Peyer's patch (tissue), 4 donors: ENCODE data around the gene FKRP. TPM values are rescaled to one million over a fixed set of nuclear protein-coding genes. Genes with fewer than 3 reads are reported as not detected.
"Not testable (repeated sequence)": the region's sequence is repeated elsewhere in the genome, so short reads cannot be mapped to it uniquely, and the experiment has no call there.

Experiments
- DNase-seq, 3 donors: peaks; one replicate each; pipeline ENCODE4 v3.0.0-alpha.2; 2017 to 2019
- H3K27ac ChIP-seq, 4 donors: fragments of 200-600 bp; sonication (generic); one replicate each; pipeline ENCODE4 v1.5.1; 2016 to 2019
- H3K27me3 ChIP-seq, 2 donors: fragments of 200-600 bp; sonication (generic); one replicate each; pipeline ENCODE4 v1.5.1; 2019
- H3K36me3 ChIP-seq, 3 donors: fragments of 200-600 bp; sonication (generic); one replicate each; pipeline ENCODE4 v1.5.1; 2016 to 2019
- H3K4me1 ChIP-seq, 4 donors: fragments of 200-600 bp; sonication (generic); one replicate each; pipeline ENCODE4 v1.5.1; 2016 to 2019
- H3K4me3 ChIP-seq, 4 donors: fragments of 200-600 bp; sonication (generic); 1 replicate in 3 of 4; 2 replicates in 1 of 4; pipeline ENCODE4 v1.5.1; 2016 to 2019; ENCODE audit warnings: mild to moderate bottlenecking in 1 of 4
- H3K9me3 ChIP-seq, 4 donors: fragments of 200-600 bp; sonication (generic); one replicate each; pipeline ENCODE4 v1.5.1; 2016 to 2019; ENCODE audit warnings: mild to moderate bottlenecking in 1 of 4
- POLR2A ChIP-seq, 2 donors: fragments of 450-650 bp; IDR thresholded peaks; one replicate each; pipeline ENCODE4 v1.5.1; 2017; ENCODE audit warnings: antibody characterized with exemption in 2 of 2, mild to moderate bottlenecking in 2 of 2, moderate library complexity in 2 of 2
- total RNA-seq, 4 donors: library from RNA; depleted of rRNA; stranded (reverse); fragments of >200 nt; gene quantifications; one replicate each; pipeline ENCODE4 v1.1.0, GENCODE V29; 2016
- TF ChIP-seq, protein P1 (sequence below), 6 experiments: fragments of 450-650 bp in 4 of 6; fragments of 200-600 bp in 2 of 6; sonication (generic) in 1 of 6; IDR thresholded peaks; one replicate each; pipeline ENCODE4 v1.5.1; 2017 to 2019; ENCODE audit warnings: antibody characterized with exemption in 6 of 6, mild to moderate bottlenecking in 3 of 6, moderate library complexity in 1 of 6

Gene FKRP
- total RNA-seq, 4 donors from 2014 or later = 9.1 to 18.6 (median 15.3) TPM

DNA sequence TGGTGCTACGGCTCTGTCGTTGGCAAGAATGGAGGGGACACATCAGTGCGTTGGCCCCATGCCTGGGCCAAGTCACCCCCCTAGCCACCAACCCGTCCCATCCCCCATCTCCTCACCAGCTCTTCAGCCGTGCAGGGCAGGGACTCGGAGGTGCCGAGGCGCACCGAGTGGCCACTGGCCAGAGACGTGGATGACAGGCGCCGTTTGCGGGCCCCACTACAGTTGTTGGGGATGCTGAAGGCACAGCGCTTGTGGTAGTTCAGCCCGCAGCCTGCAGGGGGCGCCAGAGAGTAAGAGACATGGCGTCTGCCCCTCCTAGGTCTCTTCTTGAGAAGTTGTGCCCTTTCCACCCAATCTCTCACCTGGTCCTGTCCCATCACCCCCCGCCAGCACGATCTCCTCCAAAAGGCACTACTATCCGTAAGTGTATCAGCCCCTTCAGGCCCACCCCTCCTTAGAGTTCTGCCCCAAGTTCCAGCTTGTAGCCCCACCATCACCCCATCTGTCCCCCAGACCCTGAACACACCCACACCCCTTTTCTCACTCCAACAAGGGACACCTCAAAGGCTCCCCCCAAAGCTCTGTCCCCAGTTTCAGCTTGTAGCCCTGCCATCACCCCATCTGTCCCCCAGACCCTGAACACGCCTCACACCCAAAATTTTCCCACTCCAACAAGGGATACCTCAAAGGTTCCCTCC is 41.3 kb upstream of the FKRP start:
- H3K27ac ChIP-seq = no peak overlapping the region
- H3K4me1 ChIP-seq = no peaks in the 10 kb centered on the region
- H3K4me3 ChIP-seq = no peak overlapping the region
- no peaks in the 10 kb centered on the region for H3K27me3 ChIP-seq
- H3K9me3 ChIP-seq = no peaks in the 10 kb centered on the region
- H3K36me3 ChIP-seq = peaks cover 0 to 78% (median 9%) of the 10 kb centered on the region in 3 donors
- TF ChIP-seq, protein P1, sequence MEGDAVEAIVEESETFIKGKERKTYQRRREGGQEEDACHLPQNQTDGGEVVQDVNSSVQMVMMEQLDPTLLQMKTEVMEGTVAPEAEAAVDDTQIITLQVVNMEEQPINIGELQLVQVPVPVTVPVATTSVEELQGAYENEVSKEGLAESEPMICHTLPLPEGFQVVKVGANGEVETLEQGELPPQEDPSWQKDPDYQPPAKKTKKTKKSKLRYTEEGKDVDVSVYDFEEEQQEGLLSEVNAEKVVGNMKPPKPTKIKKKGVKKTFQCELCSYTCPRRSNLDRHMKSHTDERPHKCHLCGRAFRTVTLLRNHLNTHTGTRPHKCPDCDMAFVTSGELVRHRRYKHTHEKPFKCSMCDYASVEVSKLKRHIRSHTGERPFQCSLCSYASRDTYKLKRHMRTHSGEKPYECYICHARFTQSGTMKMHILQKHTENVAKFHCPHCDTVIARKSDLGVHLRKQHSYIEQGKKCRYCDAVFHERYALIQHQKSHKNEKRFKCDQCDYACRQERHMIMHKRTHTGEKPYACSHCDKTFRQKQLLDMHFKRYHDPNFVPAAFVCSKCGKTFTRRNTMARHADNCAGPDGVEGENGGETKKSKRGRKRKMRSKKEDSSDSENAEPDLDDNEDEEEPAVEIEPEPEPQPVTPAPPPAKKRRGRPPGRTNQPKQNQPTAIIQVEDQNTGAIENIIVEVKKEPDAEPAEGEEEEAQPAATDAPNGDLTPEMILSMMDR (IDR thresholded peaks at IDR 0.05) = peak; percentile 83 to 97 (median 89)
- TF ChIP-seq POLR2A (IDR thresholded peaks at IDR 0.05) = no peak
- peak; percentile 82 to 92 (median 85) for DNase-seq

DNA sequence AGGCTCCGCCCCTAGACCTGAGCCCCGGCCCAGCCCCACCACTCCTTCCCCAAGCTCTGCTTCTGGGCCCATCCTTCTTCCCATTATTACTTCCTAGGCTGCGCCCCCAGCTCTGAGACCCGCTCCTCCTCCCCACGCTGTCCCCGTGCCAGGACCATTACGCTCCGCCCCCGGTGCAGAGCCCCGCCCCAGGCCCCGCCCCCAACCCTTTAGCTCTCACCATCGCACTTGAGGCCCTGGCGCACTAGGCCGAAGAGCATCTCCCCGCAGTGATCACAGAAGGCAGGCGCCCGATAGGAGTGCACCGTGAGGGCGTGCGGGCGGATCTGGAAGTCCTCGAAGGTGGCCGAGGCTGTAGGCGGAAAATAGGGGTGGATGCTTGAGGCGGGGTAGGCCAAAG is 35.2 kb upstream of the FKRP start:
- TF ChIP-seq, protein P1 (IDR thresholded peaks at IDR 0.05) = no peak
- no peak for TF ChIP-seq POLR2A (IDR thresholded peaks at IDR 0.05)
- Histone ChIP-seq H3K27ac (no peak overlapping the region), H3K9me3 (no peaks in the 10 kb centered on the region), H3K4me3 (no peak overlapping the region), H3K27me3 (no peaks in the 10 kb centered on the region), H3K4me1 (peaks cover 0 to 11% (median 7%) of the 10 kb centered on the region in 4 donors), H3K36me3 (peaks cover 0 to 48% (median 0%) of the 10 kb centered on the region in 3 donors)
- DNase-seq = no peak

DNA sequence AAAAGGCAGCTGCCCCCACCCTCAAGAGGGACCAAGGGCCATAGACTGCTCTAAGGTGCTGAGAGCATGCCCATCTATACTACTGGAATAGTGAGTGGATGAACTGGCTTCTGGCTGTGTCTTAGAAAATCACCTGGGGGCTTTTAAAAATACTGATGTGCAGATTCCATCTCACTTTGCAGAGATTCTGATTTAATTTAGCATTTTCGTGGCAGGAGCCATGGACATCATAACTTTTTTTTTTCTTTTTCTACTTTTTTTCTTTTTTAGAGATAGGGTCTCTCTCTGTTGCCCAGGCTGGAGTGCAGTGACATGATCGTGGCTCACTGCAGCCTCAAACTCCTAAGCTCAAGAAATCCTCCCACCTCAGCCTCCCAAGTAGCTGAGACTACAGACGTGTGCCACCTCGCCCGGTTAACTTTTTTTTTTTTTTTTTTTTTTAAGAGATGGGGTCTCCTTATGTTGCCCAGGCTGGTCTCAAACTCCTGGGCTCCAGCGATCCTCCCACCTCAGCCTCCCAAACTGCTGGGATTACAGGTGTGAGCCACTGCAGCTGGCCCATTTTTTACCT is 33.0 kb upstream of the FKRP start:
- not testable (repeated sequence) for H3K27me3 ChIP-seq, DNase-seq, H3K9me3 ChIP-seq, H3K4me3 ChIP-seq
- Histone ChIP-seq H3K36me3 (peaks cover 0 to 31% (median 0%) of the 10 kb centered on the region in 3 donors), H3K4me1 (peaks cover 0 to 17% (median 12%) of the 10 kb centered on the region in 4 donors), H3K27ac (peak overlapping the region in 1 of 4 donors; percentile 91)

DNA sequence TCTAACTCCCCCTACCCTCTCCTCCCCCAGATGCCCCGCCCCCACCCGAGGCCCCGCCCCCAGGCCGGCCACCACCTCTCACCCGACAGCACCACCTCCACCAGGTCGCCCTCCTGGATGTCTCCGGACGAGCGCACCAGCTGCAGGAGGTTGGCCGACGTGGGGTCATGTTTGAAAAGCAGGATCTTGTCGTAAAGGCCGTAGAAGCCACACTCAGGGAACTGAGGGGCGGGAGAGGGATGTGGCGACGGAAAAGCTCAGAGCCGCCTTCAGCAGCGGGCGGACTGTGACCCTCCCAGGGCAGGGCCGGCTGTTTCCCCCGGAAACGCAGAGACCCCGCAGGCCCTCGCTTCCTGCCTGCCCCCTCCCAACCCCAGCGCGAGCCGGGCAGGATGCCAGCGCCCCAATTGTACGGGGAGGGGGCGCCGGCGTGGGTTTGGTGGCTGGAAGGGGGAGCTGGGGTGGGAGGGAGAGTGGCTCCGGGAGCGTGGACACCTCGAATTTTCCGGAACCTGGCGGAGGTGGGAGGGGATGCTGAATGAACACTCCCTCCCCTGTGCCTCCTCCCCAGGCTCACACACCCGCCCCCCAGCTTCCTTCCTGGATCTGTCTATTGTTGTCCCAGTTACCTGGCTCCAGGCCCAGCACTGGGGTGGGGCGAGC is 31.9 kb upstream of the FKRP start:
- H3K36me3 ChIP-seq = peaks cover 0 to 25% (median 0%) of the 10 kb centered on the region in 3 donors
- H3K27ac ChIP-seq = peak overlapping the region; percentile 91 to 95 (median 93)
- peak overlapping the region; percentile 62 to 92 (median 76) for H3K4me3 ChIP-seq
- no peaks in the 10 kb centered on the region for H3K9me3 ChIP-seq
- TF ChIP-seq, protein P1 (IDR thresholded peaks at IDR 0.05) = no peak
- no peak for TF ChIP-seq POLR2A (IDR thresholded peaks at IDR 0.05)
- H3K4me1 ChIP-seq = peaks cover 0 to 26% (median 21%) of the 10 kb centered on the region in 4 donors
- no peaks in the 10 kb centered on the region for H3K27me3 ChIP-seq
- peak; percentile 89 to 97 (median 97) for DNase-seq

DNA sequence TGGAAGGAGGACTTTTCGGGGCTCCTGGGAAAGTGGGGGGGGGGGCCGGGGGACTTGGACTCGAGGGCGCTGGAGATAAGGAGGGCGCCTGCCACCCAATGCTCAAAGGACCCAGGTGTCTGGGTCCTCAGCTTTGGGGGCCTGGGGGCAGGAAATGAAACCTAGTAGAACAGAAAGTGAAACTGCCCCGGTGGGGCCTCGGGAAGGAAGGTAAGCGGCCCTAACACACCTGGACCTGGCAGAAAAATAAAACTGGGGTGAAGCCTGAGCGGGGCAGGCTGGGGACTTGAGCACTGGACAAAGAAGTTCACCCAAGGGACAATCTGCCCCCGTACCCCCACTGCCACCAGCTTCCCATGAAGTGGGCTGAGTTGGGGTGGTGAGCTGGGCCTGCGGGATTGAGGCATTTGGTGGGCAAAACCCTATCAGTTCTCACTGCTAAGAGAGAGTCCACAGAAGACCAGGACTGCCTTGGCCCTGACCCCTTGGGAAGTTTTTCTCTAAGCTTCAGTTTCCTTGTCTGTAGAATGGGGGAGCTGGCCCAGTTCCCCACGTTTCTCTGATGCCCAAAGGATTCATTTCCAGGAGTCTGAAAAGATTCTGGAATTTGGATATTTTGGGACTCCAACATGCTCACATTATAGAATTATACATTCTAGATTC is 31.3 kb upstream of the FKRP start:
- Histone ChIP-seq H3K9me3 (no peaks in the 10 kb centered on the region), H3K4me3 (peak overlapping the region; percentile 62 to 92 (median 76)), H3K36me3 (peaks cover 0 to 18% (median 0%) of the 10 kb centered on the region in 3 donors), H3K27ac (peak overlapping the region; percentile 91 to 95 (median 93)), H3K4me1 (peaks cover 0 to 29% (median 26%) of the 10 kb centered on the region in 4 donors), H3K27me3 (no peaks in the 10 kb centered on the region)
- DNase-seq = peak in 1 of 3 donors; percentile 83
- TF ChIP-seq POLR2A (IDR thresholded peaks at IDR 0.05) = peak; percentile 18 to 53
- TF ChIP-seq, protein P1 (IDR thresholded peaks at IDR 0.05) = no peak
